SU-DHL-6 (cell line): ENCODE data around the gene SH3GL2.
"Not testable (repeated sequence)": the region's sequence is repeated elsewhere in the genome, so short reads cannot be mapped to it uniquely, and the experiment has no call there.

Experiments used
- H2AFZ ChIP-seq: fragments of 200-600 bp; sonication (generic); 2 replicates; pipeline ENCODE4 v1.6.1; 2014; ENCODE audit warnings: low read depth, mild to moderate bottlenecking, moderate library complexity, mixed read lengths, antibody characterized with exemption, low read length; ENCODE audit not compliant: severe bottlenecking
- H3F3A ChIP-seq: fragments of 200-600 bp; shearing (Covaris generic); 2 replicates; pipeline ENCODE4 v1.6.0; 2016; ENCODE audit warnings: antibody characterized with exemption, mild to moderate bottlenecking; ENCODE audit not compliant: insufficient read depth
- H3K27ac ChIP-seq: fragments of 200-600 bp; sonication (generic); 2 replicates; pipeline ENCODE4 v1.5.1; 2016; ENCODE audit warnings: low read depth, mild to moderate bottlenecking, low read length, moderate library complexity, mixed read lengths
- H3K27me3 ChIP-seq: fragments of 200-600 bp; sonication (generic), shearing (Covaris generic); 2 replicates; pipeline ENCODE4 v1.6.0; 2014; ENCODE audit warnings: mild to moderate bottlenecking, low read length
- H3K36me3 ChIP-seq: fragments of 200-600 bp; sonication (generic); 2 replicates; pipeline ENCODE4 v1.6.1; 2014; ENCODE audit warnings: mild to moderate bottlenecking, low read length, mixed read lengths
- H3K4me2 ChIP-seq: fragments of 300-600, 200-600 bp; shearing (Covaris generic), sonication (generic); 2 replicates; pipeline ENCODE4 v1.6.0; 2014; ENCODE audit warnings: low read length, low read depth, mild to moderate bottlenecking; ENCODE audit not compliant: poor library complexity, severe bottlenecking
- H3K4me3 ChIP-seq: fragments of 200-600 bp; sonication (generic); 2 replicates; pipeline ENCODE4 v1.5.1; 2014; ENCODE audit warnings: antibody characterized with exemption, low read length, mild to moderate bottlenecking, mixed read lengths; ENCODE audit not compliant: insufficient read depth, poor library complexity, severe bottlenecking
- H3K79me2 ChIP-seq: fragments of 200-600 bp; sonication (generic); 2 replicates; pipeline ENCODE4 v1.6.1; 2014; ENCODE audit warnings: mild to moderate bottlenecking, low read length, moderate library complexity; ENCODE audit not compliant: insufficient read depth
- H3K9ac ChIP-seq: fragments of 200-600 bp; sonication (generic); 2 replicates; pipeline ENCODE4 v1.7.0; 2014; ENCODE audit warnings: mild to moderate bottlenecking, low read length
- H3K9me2 ChIP-seq: fragments of 200-600 bp; sonication (generic); replicated peaks from 2 replicates; pipeline ENCODE4 v1.6.1; 2014; ENCODE audit warnings: low read length; ENCODE audit not compliant: insufficient read depth
- H3K9me3 ChIP-seq: fragments of 200-600 bp; sonication (generic); 2 replicates; pipeline ENCODE4 v1.6.1; 2014; ENCODE audit warnings: low read length, mixed read lengths; ENCODE audit not compliant: insufficient read depth
- H4K20me1 ChIP-seq: fragments of 200-600 bp; sonication (generic); 2 replicates; pipeline ENCODE4 v1.6.1; 2014; ENCODE audit warnings: low read depth, mild to moderate bottlenecking, antibody characterized with exemption, low read length, moderate library complexity, mixed read lengths
- CTCF ChIP-seq: fragments of 200-600 bp; sonication (generic); IDR thresholded peaks from one replicate; pipeline ENCODE4 v1.5.1; 2017; ENCODE audit warnings: antibody characterized with exemption, mild to moderate bottlenecking, low read length, moderate library complexity; ENCODE audit not compliant: insufficient read depth, poor library complexity, severe bottlenecking
- EZH2phosphoT487 ChIP-seq: fragments of 200-600 bp; sonication (generic), shearing (Covaris generic); conservative IDR thresholded peaks from 2 replicates; pipeline ENCODE4 v1.6.1; 2018; ENCODE audit warnings: mild to moderate bottlenecking, antibody characterized with exemption, low read length, moderate library complexity, mixed read lengths

Gene SH3GL2

GRCh38 chr9:17764306-17764705 is 185.4 kb downstream of the SH3GL2 start:
- Histone ChIP-seq H3K9me2 (no peaks in the 10 kb centered on the region), H4K20me1 (no peaks in the 10 kb centered on the region), H3K27me3 (no peaks in the 10 kb centered on the region), H3K4me3 (no peak overlapping the region), H3K79me2 (no peaks in the 10 kb centered on the region), H2AFZ (no peak overlapping the region), H3K4me2 (no peak overlapping the region), H3K9ac (no peak overlapping the region), H3F3A (no peaks in the 10 kb centered on the region), H3K9me3 (no peaks in the 10 kb centered on the region), H3K27ac (no peak overlapping the region), H3K36me3 (no peaks in the 10 kb centered on the region)
- TF ChIP-seq EZH2phosphoT487: no peak
- TF ChIP-seq CTCF: no peak

- not testable (repeated sequence) for H3K36me3 ChIP-seq, H3K27me3 ChIP-seq, H3K9me3 ChIP-seq, H3K9me2 ChIP-seq, H4K20me1 ChIP-seq, H3K4me3 ChIP-seq, H2AFZ ChIP-seq, H3K79me2 ChIP-seq, H3F3A ChIP-seq, H3K9ac ChIP-seq, H3K4me2 ChIP-seq, H3K27ac ChIP-seq
Measured at GRCh38 chr9:17765131-17765530, 186.3 kb downstream of the SH3GL2 start.

DNA sequence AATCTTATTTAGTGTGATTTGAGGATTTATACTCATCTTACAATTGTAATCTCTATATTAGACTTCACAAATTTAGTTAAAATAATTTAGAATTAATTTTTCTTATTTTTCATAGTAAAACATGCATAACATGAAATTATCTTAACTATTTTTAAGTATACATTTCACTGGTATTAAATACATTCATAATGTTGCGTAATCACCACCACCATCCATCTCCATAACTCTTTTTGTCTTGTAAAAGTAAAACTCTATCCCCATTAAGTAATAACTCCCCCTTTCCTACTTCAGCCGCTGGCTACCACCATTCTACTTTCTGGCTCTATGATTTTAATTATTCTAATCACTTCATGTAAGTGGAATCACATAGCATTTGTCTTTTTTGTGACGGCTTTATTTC is 193.4 kb downstream of the SH3GL2 start:
- Histone ChIP-seq H2AFZ (no peak overlapping the region), H3K9me2 (peaks cover 5% of the 10 kb centered on the region; the same call in 1 of the 2 replicates), H3K36me3 (no peaks in the 10 kb centered on the region), H3K27ac (no peak overlapping the region), H3K79me2 (no peaks in the 10 kb centered on the region), H4K20me1 (no peaks in the 10 kb centered on the region), H3K9me3 (no peaks in the 10 kb centered on the region), H3F3A (no peaks in the 10 kb centered on the region), H3K27me3 (no peaks in the 10 kb centered on the region), H3K4me2 (no peak overlapping the region), H3K4me3 (no peak overlapping the region), H3K9ac (no peak overlapping the region)
- TF ChIP-seq CTCF: no peak
- TF ChIP-seq EZH2phosphoT487: no peak

DNA sequence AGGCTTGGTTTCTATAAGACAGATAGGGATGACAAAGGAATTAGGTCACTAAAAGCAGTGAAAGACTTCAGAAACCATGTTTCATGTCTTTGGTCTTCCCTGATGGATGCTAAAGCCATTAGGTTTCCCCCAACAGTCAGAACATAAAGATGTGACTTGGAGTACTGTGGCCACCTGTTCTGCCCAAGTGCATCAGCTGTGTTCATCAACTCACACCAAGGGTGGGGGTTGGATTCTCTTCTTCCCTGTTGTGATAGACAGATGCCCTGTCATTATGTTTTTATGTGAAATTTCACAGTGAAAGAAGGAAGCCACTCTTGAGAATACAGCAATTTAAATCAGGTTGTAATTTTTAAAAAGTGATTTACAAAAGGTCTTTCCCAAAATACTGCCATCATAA is 196.8 kb downstream of the SH3GL2 start:
- Histone ChIP-seq H3K9me2 (peaks cover 5% of the 10 kb centered on the region; the same call in 1 of the 2 replicates), H3K79me2 (no peaks in the 10 kb centered on the region), H3K4me3 (no peak overlapping the region), H4K20me1 (no peaks in the 10 kb centered on the region), H3K4me2 (no peak overlapping the region), H3K9me3 (no peaks in the 10 kb centered on the region), H3K36me3 (no peaks in the 10 kb centered on the region), H3K27me3 (no peaks in the 10 kb centered on the region), H3K27ac (no peak overlapping the region), H3K9ac (no peak overlapping the region), H2AFZ (no peak overlapping the region), H3F3A (no peaks in the 10 kb centered on the region)
- TF ChIP-seq CTCF (no peak), EZH2phosphoT487 (no peak)
